OCI-LY3 (cell line): ENCODE results near the gene BRCA2.
A peak's percentile ranks its signal among the peaks of the same experiment; 100 is the strongest.

Experiments used
- H2AFZ ChIP-seq: fragments of 200-600, 300-600 bp; shearing (Covaris generic); 2 replicates; pipeline ENCODE4 v1.6.0; 2014; ENCODE audit warnings: antibody characterized with exemption, low read depth, low read length
- H3K27ac ChIP-seq: fragments of 200-600, 300-600 bp; sonication (generic); 2 replicates; pipeline ENCODE4 v1.5.1; 2014; ENCODE audit warnings: mild to moderate bottlenecking, low read length, moderate library complexity, mixed read lengths
- H3K27me3 ChIP-seq: fragments of 200-600, 300-600 bp; sonication (generic); 2 replicates; pipeline ENCODE4 v1.6.1; 2014; ENCODE audit warnings: low read depth, low read length, mixed read lengths
- H3K36me3 ChIP-seq: fragments of 200-600, 300-600 bp; sonication (generic); replicated peaks from 2 replicates; pipeline ENCODE3; 2014; ENCODE audit warnings: low read depth, low read length, mixed read lengths
- H3K4me1 ChIP-seq: fragments of 300-600, 200-600 bp; sonication (generic); 2 replicates; pipeline ENCODE4 v1.6.1; 2014; ENCODE audit warnings: low read length, mixed read lengths
- H3K4me2 ChIP-seq: fragments of 200-600, 300-600 bp; sonication (generic); 2 replicates; pipeline ENCODE4 v1.6.1; 2014; ENCODE audit warnings: low read length, mixed read lengths
- H3K4me3 ChIP-seq: fragments of 300-600, 200-600 bp; sonication (generic); 2 replicates; pipeline ENCODE4 v1.5.1; 2014; ENCODE audit warnings: antibody characterized with exemption, mild to moderate bottlenecking, low read length, moderate library complexity
- H3K79me2 ChIP-seq: fragments of 300-600, 200-600 bp; shearing (Covaris generic); 2 replicates; pipeline ENCODE4 v1.6.1; 2014; ENCODE audit warnings: mild to moderate bottlenecking, low read length, mixed read lengths
- H3K9ac ChIP-seq: fragments of 300-600, 200-600 bp; shearing (Covaris generic); 2 replicates; pipeline ENCODE4 v1.6.0; 2014; ENCODE audit warnings: mild to moderate bottlenecking, low read length, moderate library complexity
- H3K9me3 ChIP-seq: fragments of 200-600, 300-600 bp; shearing (Covaris generic); 2 replicates; pipeline ENCODE4 v1.6.1; 2014; ENCODE audit warnings: low read length, mixed read lengths; ENCODE audit not compliant: insufficient read depth
- H4K20me1 ChIP-seq: fragments of 200-600, 300-600 bp; sonication (generic); 2 replicates; pipeline ENCODE4 v1.6.1; 2016; ENCODE audit warnings: low read length, mixed read lengths; ENCODE audit not compliant: insufficient read depth
- EZH2phosphoT487 ChIP-seq: fragments of 200-600 bp; shearing (Covaris generic); IDR thresholded peaks from 2 replicates; pipeline ENCODE4 v1.6.1; 2018; ENCODE audit warnings: antibody characterized with exemption, mixed run types, low read depth
- TF ChIP-seq, protein P1 (sequence below): fragments of 200-600, 300-600 bp; sonication (generic); IDR thresholded peaks from 2 replicates; pipeline ENCODE4 v1.5.1; 2014; ENCODE audit warnings: antibody characterized with exemption, low read length, low read depth

BRCA2 gene

DNA sequence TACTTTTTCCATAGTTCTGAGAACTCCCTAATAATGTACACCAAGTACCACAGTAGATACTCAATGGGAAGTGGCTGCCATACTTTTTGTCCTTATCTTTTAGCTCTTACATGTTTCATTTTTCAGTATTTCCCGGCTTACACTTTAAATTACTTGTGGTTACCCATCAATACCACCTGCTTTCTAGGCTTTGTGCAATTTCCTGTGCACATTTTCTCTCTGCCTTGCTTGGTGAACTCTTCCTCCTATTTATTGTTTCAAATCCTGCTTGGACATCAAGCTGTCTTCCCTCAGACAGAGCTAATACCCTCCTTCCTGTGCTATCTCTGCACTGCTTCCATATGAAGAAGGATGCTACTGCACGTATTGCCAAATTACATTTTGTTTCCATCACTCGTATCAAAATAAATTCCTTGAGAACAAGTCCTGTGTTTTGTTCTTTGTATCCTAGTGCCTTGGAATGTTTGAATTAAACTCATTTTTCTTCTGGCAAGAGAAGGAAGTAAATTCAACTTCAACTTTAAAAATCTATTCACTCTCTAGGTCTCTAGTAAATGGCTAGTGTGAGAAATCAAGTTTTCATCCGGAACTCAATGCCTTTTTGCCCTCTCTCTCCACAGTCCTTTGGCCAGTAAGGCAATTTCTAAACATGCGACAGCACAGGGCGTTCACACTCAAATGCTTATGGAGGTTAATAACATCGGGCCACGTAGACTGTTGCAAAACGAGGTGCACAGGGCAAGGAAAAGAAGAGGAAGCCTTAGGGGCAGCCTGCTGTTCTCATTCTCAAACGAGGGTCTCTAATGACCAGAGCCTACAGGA is 5.8 kb upstream of the BRCA2 start:
- TF ChIP-seq EZH2phosphoT487, result no peak
- TF ChIP-seq, protein P1, sequence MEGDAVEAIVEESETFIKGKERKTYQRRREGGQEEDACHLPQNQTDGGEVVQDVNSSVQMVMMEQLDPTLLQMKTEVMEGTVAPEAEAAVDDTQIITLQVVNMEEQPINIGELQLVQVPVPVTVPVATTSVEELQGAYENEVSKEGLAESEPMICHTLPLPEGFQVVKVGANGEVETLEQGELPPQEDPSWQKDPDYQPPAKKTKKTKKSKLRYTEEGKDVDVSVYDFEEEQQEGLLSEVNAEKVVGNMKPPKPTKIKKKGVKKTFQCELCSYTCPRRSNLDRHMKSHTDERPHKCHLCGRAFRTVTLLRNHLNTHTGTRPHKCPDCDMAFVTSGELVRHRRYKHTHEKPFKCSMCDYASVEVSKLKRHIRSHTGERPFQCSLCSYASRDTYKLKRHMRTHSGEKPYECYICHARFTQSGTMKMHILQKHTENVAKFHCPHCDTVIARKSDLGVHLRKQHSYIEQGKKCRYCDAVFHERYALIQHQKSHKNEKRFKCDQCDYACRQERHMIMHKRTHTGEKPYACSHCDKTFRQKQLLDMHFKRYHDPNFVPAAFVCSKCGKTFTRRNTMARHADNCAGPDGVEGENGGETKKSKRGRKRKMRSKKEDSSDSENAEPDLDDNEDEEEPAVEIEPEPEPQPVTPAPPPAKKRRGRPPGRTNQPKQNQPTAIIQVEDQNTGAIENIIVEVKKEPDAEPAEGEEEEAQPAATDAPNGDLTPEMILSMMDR, result no peak
- no peaks in the 10 kb centered on the region for H3K79me2 ChIP-seq
- H3K4me1 ChIP-seq, result peaks cover 18% of the 10 kb centered on the region
- no peaks in the 10 kb centered on the region for H3K9me3 ChIP-seq
- H3K36me3 ChIP-seq, result no peaks in the 10 kb centered on the region
- peak overlapping the region; percentile 93 for H2AFZ ChIP-seq
- H4K20me1 ChIP-seq, result no peaks in the 10 kb centered on the region
- no peak overlapping the region for H3K27ac ChIP-seq
- H3K9ac ChIP-seq, result peak overlapping the region; percentile 42
- H3K27me3 ChIP-seq, result no peaks in the 10 kb centered on the region
- H3K4me3 ChIP-seq, result peak overlapping the region; percentile 74
- peak overlapping the region; percentile 92 for H3K4me2 ChIP-seq

DNA sequence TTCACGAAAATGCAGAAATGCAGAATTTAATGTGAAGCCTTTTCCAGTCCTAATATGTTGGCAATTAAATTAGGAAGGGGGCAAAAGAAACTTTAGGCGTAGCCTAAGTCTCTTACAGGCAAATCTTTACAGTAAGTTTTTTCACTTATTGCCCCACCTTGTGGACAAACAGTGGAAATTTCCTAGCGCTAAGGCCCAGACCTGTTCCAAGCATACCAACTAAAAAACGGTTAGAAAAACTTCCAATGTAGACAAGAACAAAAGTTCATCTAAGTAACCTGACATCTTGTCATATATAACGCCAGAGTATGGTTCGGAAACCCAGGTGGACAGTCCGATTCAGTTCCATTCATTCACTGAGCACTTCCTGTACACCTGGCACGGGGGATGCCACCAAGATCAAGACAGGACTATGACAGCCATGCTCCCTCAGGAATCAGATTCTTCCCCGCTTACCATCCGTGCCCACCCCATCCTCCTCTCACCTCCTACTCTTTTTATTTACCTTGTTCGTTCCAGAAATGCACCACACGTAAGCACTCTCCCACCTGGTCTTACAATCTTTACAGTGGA is 5.1 kb upstream of the BRCA2 start:
- H3K9ac ChIP-seq, result peak overlapping the region; percentile 42
- H2AFZ ChIP-seq, result peak overlapping the region; percentile 93
- no peaks in the 10 kb centered on the region for H3K9me3 ChIP-seq
- peaks cover 20% of the 10 kb centered on the region for H3K4me1 ChIP-seq
- H3K4me2 ChIP-seq, result peak overlapping the region; percentile 92
- no peak overlapping the region for H3K27ac ChIP-seq
- H4K20me1 ChIP-seq, result no peaks in the 10 kb centered on the region
- H3K4me3 ChIP-seq, result peak overlapping the region; percentile 74
- H3K79me2 ChIP-seq, result no peaks in the 10 kb centered on the region
- H3K36me3 ChIP-seq, result no peaks in the 10 kb centered on the region
- no peaks in the 10 kb centered on the region for H3K27me3 ChIP-seq
- TF ChIP-seq, protein P1, result peak; percentile 92
- no peak for TF ChIP-seq EZH2phosphoT487

DNA sequence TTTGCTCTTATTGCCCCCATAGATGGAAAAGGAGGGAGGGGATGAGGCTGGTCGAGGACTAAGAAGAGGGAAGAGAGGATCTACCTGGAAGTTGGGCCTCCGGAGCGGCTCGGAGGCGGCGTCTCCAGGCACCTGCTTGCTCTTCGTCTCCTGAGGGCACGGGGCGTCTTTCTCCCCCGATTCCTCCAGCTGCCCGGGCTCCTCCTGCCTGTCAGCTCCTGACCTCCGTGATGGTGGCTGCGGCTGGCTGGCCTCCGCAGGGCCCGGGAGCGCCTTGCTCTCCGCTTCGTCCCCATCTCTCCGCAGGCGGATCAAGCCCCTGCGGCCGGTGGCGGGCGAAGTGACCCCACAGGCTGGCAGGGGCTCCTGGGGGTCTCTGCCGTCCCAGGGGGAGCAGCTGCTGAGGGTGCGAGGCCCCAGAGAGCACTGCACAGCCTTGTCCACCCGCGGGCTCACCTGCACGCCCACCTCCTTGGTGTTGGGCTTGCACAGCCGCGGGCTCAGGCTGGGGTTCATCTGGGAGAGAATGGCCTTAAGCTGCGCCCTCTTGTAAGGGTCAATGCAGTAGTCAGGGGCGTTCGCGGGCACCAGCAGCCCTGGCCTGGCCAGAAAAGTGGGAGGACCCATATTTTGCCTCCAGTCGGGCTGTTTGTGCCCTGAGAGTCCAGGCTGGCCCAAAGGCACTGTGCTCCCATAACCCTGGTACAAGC is 4.0 kb upstream of the BRCA2 start:
- Histone ChIP-seq H3K79me2 (peaks cover 5% of the 10 kb centered on the region), H3K9me3 (no peaks in the 10 kb centered on the region), H4K20me1 (no peaks in the 10 kb centered on the region), H3K36me3 (no peaks in the 10 kb centered on the region), H3K4me2 (no peak overlapping the region), H3K9ac (no peak overlapping the region), H2AFZ (no peak overlapping the region), H3K4me1 (peaks cover 23% of the 10 kb centered on the region), H3K27me3 (no peaks in the 10 kb centered on the region), H3K4me3 (no peak overlapping the region), H3K27ac (no peak overlapping the region)
- no peak for TF ChIP-seq EZH2phosphoT487
- TF ChIP-seq, protein P1, result no peak
